ENCODE data around the gene MRPL18. TPM values are rescaled to one million over a fixed set of nuclear protein-coding genes. Genes with fewer than 3 reads are reported as not detected.

The MRPL18 gene
- total and polyA plus RNA-seq, 2 of the 4 experiments (the other 2 are of a cell fraction), result 53.4 to 56.8 TPM

- no peak for ATAC-seq (ENCODE audit: low read depth)
- Histone ChIP-seq H2BK5ac (ENCODE audit: low read depth, low read length, poor library complexity, severe bottlenecking) (no peak overlapping the region), H3K9me1 (ENCODE audit: insufficient read depth, low read length) (no peaks in the 10 kb centered on the region), H4K20me1 (ENCODE audit: insufficient read depth, low read length) (no peaks in the 10 kb centered on the region), H3K14ac (replicated peaks; ENCODE audit: low read depth, low read length) (no peak overlapping the region), H2BK15ac (ENCODE audit: low read depth, low read length) (no peak overlapping the region), H3K4me2 (ENCODE audit: low read depth, low read length) (no peak overlapping the region), H3K4me1 (ENCODE audit: control insufficient read depth, insufficient read depth, low read length) (no peaks in the 10 kb centered on the region; the same call in 1 of the 2 replicates), H2BK20ac (ENCODE audit: low read depth, low read length) (no peak overlapping the region), H3K36me3 (ENCODE audit: control insufficient read depth, insufficient read depth, low read length) (no peaks in the 10 kb centered on the region), H3K27me3 (ENCODE audit: control insufficient read depth, insufficient read depth, low read length) (no peaks in the 10 kb centered on the region), H4K8ac (ENCODE audit: low read depth in 2 of 2, low read length in 2 of 2) (no peak overlapping the region), H3K27ac (ENCODE audit: insufficient read depth, low read length) (no peak overlapping the region), H2BK120ac (ENCODE audit: low read depth, low read length) (no peak overlapping the region), H4K91ac (ENCODE audit: insufficient read depth, low read depth, low read length) (no peak overlapping the region), H2AFZ (replicated peaks; ENCODE audit: low read length, poor library complexity) (no peak overlapping the region), H3K56ac (ENCODE audit: extremely low read depth, insufficient read depth, low read length) (no peak overlapping the region), H3K4me3 (ENCODE audit: insufficient read depth, low read depth, low read length) (no peak overlapping the region), H2AK9ac (replicated peaks; ENCODE audit: low read depth, low read length, poor library complexity) (no peak overlapping the region), H3K79me1 (ENCODE audit: low read depth in 1 of 2, low read length in 2 of 2) (no peaks in the 10 kb centered on the region), H3K23ac (ENCODE audit: low read depth, low read length) (no peak overlapping the region), H2AK5ac (ENCODE audit: low read depth, low read length) (no peak overlapping the region), H3K18ac (ENCODE audit: low read depth, low read length) (no peak overlapping the region), H3K9me3 (ENCODE audit: control insufficient read depth, insufficient read depth, low read length) (no peaks in the 10 kb centered on the region), H4K5ac (ENCODE audit: low read depth, low read length) (no peak overlapping the region), H3K9ac (ENCODE audit: low read depth, low read length) (no peak overlapping the region), H3K4ac (ENCODE audit: low read depth, low read length) (no peak overlapping the region)
- ChIA-PET POLR2A (ENCODE audit: unreplicated experiment) (no interaction called here), CTCF (no interaction called here)
- no TSS peak for BruUV-seq (replicated peaks)
- intact Hi-C loops (cut with micrococcal nuclease), result no loop called here
- TF ChIP-seq CTCF (conservative IDR thresholded peaks at IDR 0.05; ENCODE audit: low read depth, low read length), result no peak
- TF ChIP-seq MAZ (IDR thresholded peaks at IDR 0.05; ENCODE audit: borderline replicate concordance, low read depth, low read length), result no peak
- TF ChIP-seq NFE2L2 (IDR thresholded peaks at IDR 0.05; ENCODE audit: low read depth, low read length), result no peak
- no peak for TF ChIP-seq BHLHE40 (IDR thresholded peaks at IDR 0.05; ENCODE audit: low read depth, low read length)
- TF ChIP-seq MAFK (IDR thresholded peaks at IDR 0.05; ENCODE audit: low read depth, low read length), result no peak
- TF ChIP-seq ELK1 (IDR thresholded peaks at IDR 0.05; ENCODE audit: borderline replicate concordance, low read depth, low read length), result no peak
- no peak for TF ChIP-seq RAD21 (IDR thresholded peaks at IDR 0.05; ENCODE audit: low read length)
- TF ChIP-seq CHD1 (IDR thresholded peaks at IDR 0.05; ENCODE audit: low read depth, low read length), result no peak
- no peak for TF ChIP-seq USF2 (IDR thresholded peaks at IDR 0.05; ENCODE audit: low read depth, low read length)
- TF ChIP-seq SMC3 (IDR thresholded peaks at IDR 0.05; ENCODE audit: low read depth, low read length), result no peak
- no peak for TF ChIP-seq POLR2A (IDR thresholded peaks at IDR 0.05; ENCODE audit: low read depth, low read length)
- no peak for TF ChIP-seq FOS (IDR thresholded peaks at IDR 0.05; ENCODE audit: low read depth, low read length)
- no peak for TF ChIP-seq RCOR1 (IDR thresholded peaks at IDR 0.05; ENCODE audit: insufficient replicate concordance, low read length)
- dilution Hi-C loops (cut with HindIII; ENCODE audit: low sequenced_read_pairs, unreplicated experiment), result no loop called here
- in situ Hi-C loops (cut with MboI; ENCODE audit: low sequenced_read_pairs), result loop anchor here (25.0 kb wide), 1 partner anchor 618 kb away; no protein-coding TSS in a partner anchor
- 95% methylated on average over 4 of the region's 6 CpGs; no CpG with 5 or more reads in 1 of the 2 experiments for WGBS, 2 experiments (ENCODE audit: extremely low coverage in 2 of 2, insufficient read length in 1 of 2)
- DNase-seq, result no peak
These were observed 15.3 kb downstream of the MRPL18 start for GRCh38 chr6:159805440-159806020.
